NCI-H2227 (cell line): ENCODE results near the gene TMEM182.

Experiments used
- DNase-seq: peaks from one replicate; lab custom pipeline; 2025; ENCODE audit not compliant: unreplicated experiment; lab: John Stamatoyannopoulos, UW

The TMEM182 gene

DNA sequence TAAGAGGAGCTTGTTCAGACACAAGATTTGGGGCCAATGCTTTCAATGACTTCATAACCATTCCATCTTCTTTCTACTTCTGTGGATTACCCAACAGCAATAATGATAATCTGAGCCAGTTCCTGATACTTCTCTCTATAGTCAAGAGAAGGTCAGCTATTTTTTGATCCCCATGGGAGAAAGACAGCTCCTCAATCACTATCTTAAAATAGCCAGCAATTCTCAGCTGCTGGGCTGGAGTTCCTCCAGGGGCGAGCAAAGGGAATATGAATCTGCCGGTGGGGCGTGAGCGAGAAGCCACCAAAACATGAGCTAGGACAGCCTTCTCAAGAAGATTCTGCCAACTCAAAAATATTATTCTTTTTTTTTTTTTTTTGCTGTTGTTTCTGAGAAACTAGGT is at the start of gene TMEM182:
TMEM182 (plus strand) TSS at position 269 of the 400 bp plus-strand sequence. CDS start 187 bp downstream, outside the sequence.
- no peak for DNase-seq

DNA sequence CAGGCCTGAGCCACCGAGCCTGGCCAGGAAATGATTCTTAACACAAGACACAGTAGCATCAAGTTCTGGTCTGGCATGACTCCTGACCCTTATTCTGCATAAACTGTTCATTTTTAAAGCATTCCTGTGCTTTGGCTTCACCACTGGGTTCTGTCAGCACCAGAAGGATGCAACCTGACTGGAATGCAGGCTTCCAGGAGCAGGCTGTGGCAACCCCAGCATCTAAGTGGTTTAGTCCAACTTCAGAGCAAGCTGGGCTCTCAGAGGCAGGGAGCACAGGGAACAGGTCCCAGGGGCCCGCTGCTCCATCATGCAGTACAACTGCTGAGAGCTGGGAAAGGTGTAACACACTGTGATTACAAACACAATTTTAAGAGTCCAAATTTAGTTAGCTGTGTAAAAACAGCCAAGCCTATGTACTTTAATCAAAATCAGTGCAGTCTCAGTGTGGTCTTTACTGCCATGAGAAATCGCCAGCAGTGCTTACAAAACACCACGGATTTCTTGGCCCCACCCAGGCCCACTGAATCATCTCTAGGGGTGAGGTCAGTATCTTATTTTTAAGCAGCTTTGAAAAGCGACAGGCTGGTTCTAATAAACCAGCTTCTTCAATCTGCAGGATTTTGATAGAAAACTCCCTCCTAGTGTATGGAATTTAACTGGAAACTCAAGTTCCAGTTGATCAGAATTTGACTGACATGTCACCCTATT is 44.4 kb upstream of the TMEM182 start:
- no peak for DNase-seq

DNA sequence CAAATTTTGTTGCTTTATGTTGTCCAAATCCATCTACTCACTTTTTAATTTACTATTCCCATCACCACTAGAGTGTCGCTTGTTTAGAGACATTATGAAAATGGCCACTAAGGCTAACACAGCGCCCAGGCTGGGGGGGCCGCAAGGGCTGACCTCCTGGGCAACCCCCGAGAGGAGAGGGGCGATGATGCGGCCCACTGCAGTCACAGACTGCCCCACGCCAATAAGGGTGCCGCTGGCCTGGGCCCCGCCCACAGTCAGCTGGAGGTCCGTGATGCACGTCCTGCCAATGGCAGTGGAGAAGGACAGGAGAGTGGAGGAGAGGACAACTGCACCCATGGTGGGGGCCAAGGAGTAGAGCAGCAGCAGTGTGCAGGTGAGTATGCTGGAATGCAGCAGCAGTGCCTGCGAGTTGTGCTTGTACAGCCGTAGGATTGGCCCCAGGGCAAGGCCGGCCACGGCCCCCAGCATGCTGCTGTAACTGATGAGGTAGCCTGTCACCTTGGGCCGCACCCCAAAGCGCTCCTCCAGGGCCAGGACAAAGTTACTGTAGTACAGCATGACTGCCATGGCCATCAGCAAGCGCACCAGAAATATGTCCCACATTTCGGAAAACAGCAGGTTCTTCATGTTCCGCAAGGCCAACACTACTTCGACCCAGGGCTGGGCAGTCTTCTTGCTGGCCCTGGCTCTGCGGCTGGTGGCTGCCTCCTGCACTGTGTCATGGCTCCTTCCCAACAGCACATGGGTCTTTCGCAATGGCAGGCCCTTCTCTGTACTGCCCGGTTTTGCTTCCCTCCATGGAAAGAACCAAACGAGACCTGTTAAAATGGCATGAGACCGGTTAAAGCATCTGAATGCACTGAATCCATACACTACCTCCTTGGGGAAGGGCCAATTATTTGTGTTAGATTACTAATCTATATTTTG is 43.2 kb upstream of the TMEM182 start:
- DNase-seq = no peak

DNA sequence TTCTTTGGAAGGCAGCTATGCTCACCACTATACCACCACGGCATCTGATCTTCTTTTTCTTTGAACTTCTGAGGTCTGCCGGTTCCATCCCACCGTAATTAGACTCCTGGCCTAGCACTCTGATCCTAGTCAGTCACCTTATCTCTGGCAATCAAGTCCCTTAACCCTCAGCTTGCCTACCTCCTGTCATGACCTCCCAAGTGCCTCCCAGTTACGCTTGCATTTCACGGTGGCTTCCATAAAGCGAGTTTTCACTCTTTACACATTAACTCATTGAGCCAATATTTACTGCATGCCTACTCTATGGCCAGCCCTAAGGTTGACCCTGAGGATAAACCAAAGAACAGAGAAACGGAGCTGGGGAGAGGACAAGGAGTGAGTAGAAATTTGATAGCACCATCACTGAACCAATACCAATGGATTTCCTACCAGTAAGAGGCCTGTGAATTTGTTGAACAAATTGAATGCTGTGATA is 37.8 kb upstream of the TMEM182 start:
- no peak for DNase-seq

DNA sequence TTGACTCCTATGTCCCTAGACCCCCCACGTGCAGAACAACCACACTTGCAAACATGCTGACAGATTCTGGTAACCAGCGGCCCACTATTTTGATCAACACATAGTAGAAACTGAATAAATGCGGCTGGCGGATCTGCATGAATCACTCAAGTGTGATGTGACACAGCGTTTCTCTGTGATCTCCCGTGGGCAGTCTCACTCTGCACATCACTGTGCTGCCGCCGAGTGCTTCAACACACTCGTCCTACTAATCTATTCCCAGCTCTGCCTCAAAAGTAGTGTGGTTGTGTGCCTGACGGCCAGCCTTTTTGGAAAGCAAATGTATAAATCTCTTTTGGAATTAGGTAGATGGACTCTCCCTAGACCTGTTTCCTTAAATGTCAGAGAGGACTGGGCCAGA is 37.3 kb upstream of the TMEM182 start:
- no peak for DNase-seq

GRCh38 chr2:102726128-102727087 is 35.4 kb upstream of the TMEM182 start:
- DNase-seq = no peak

GRCh38 chr2:102735416-102736109 is 26.3 kb upstream of the TMEM182 start:
- DNase-seq = peak; percentile 68

DNA sequence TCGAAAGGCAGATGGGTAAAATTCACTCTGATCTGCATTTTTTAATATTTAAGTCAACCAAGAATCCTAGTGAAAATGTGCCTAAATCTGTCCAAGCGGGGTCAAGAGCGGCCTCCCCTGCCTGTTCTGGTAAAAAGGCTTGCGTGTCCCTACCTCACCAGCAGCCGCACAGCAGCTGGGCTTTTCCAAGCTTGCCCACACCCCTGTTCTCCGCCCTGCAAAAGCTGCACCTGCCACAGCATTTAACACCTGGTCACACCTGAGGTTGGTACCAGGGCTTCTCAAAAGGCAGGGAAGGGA is 25.8 kb upstream of the TMEM182 start:
- DNase-seq = peak; percentile 47

DNA sequence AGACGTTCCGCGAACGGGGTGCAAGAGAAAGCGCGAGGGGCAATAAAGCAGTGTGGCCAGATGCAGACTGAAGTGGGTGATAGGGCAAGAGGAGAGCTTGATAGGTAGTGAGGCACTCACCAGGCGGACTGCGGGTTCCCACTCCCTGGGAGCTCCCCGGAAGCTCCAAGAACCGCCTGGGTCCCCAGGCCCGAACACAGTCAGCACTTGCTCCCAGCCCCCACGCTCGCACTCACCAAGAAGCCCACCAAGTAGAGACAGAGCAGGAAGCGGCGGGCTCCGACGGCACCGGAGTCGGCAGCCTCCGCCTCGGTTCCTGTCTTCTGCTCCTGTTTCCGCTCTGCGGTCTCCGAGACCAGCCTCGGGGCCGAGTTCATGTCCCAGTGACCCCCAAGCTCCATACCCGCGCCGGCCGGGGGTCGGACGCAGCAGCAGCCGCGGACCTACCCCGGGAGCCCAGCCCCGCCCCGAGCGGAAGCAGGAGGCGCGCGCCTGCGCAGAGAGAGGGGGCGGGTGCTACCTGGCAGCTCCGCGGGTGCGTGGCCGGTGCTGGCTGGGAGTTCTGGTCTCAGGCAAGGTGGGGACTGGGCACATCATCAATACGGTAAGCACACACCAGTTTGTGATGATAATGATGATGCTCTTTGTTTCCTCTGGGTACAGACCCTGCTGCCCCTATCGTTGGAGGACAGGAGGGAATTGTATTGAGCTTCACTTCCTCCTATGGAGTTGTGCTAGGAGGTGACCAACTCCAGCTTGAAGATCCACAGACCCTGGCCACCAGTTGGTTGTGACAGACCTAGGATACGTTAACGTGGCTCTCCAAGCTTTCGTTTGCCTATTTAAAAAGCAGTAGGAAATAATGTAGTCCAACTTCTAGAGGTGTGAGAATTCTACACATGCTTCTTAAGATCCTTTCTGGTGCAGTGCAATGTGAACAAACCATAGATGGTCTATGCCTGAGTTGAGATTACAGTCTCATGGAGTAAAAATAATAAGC is 25.1 kb upstream of the TMEM182 start:
- peak; percentile 84 for DNase-seq

DNA sequence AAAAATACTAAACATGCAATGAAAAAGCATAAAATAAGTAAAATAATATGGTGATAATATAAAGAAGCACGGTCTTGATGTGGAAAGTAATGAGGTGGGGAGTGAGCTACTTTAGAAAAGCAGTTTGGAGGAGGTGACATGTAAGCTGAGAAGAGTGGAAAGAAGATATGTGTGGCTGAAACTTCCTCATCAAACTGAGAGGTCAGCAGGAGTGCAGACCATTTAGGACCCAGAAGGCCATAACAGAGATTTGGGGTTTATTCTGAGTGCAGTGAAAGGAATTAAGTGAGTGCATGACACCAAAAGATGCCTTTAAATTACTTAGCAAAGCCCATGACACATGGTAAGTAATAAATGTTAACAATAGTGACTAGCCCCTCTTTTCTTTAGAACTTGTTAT is 24.4 kb upstream of the TMEM182 start:
- no peak for DNase-seq

GRCh38 chr2:102743259-102743658 is 18.6 kb upstream of the TMEM182 start:
- DNase-seq = no peak

- DNase-seq = no peak
Observed at GRCh38 chr2:102748107-102748506, 13.7 kb upstream of the TMEM182 start.

DNA sequence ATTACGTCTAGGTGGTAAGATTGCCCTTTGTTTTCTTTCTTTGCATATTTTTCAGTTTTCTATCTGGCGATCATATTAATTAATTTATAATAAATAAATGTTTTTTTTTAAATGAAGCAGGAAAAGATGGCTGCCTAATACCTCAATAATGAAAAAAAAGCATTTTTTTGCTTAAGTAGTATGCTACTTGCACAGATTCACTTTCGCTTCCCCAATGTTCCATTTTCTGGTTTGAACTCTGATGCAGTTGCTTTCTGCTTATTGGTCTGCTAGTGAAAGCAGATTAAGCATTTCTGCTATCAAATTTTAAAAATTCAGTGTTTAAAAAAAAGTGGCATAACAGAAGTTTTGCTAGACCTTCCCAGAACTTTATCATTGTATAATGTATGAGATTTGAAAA is 11.9 kb upstream of the TMEM182 start:
- DNase-seq = no peak

DNA sequence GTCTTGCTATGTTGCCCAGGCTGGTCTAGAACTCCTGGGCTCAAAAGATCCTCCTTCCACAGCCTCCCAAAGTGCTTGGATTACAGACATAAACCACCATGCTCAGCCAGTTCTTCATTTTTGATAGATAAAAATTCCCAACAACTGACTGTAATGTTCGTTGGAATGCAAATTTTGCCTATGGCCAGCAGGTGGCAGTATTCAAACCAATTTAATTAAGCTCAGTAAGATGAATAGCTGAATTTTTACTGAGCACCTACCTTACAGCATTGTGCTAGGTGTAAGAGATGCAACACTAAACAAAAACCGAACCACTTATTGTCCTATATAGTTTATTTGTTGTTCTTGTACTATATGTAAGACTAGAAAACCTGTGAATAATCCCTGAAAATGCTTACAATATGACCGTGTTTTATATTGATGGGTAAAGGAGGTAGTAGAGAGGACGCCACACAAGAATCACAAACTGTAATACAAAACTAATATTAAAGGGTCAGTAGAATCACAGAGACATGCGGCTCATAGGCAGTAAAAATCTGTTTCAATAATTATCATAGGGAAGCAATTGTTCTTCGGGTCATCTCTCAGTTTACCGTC is 8.2 kb upstream of the TMEM182 start:
- DNase-seq = peak; percentile 68

DNA sequence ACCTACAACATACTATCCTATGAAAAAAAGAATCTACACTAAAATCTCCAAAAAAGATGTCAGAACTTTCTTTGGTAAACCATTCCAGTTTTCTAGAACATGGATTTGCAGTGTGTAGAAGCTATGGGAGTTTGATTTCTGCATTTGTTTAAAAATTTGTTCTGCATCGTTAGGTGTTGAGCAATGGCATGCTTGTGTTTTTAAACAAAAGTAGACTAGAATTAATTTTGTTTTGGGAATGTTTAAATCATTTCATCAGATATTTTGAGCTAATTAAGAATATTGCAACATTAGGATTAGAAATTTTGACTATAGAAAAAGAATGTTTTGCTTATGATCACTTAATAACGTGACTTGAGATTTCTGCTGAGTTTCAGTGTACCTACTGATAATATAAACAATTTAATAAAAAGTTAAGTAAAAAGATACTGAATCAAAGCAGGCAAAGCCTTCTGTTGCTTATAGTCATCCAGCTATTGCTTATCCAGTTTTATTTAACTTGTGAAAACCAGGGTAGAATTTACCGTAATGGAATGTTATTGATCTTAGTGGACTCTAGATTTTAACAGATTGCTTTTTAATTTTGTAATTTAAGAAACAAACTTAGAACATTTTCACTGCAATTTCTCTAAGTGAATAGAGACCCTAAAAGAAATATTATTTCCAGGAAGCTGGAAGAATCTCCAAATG is 7.2 kb upstream of the TMEM182 start:
- DNase-seq = no peak

GRCh38 chr2:102755284-102755683 is 6.5 kb upstream of the TMEM182 start:
- DNase-seq = no peak

DNA sequence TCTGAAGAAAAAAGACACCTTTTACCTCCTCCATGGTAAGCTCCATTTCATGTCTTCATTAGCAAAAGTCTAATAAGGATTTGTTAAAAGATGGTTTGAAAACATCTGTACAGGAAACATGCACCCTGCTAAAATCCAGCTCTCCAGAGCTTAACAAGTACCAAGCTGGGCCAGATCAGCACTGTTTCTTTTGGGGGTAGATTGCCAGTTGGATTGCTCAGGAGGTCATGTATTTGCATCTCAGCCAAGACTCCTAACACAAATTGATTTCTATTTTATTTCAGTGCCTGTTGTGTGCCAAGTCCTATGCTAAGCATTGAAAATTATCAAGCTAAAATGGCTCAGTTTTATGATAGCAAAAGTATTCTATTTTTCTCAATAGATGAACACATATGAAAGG is 3.4 kb upstream of the TMEM182 start:
- no peak for DNase-seq

DNA sequence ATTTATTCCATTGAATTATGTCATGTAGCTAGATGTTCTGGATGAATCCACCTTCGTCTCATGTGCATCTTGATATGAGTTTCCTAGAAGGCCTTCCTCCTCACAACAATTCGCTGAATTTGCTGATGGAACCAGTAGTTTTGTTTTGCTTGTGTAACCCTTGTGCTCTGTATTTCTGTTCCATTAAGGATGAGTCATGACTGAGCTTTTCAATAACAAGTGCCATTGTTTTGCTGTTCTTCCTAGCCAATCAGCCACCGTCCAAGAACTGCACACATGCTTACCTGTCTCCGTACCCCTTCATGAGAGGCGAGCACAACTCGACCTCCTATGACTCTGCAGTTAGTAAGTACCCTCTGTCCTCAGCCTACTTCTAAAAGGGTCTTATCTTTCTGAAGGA is 2.3 kb downstream of the TMEM182 start:
- DNase-seq = no peak
